ENCODE data around the gene GLTP. TPM values are rescaled to one million over a fixed set of nuclear protein-coding genes. Genes with fewer than 3 reads are reported as not detected.
A peak's percentile ranks its signal among the peaks of the same experiment; 100 is the strongest.

The GLTP gene
- total RNA-seq, 1 experiment from 2014 or later = 24.0 TPM

DNA sequence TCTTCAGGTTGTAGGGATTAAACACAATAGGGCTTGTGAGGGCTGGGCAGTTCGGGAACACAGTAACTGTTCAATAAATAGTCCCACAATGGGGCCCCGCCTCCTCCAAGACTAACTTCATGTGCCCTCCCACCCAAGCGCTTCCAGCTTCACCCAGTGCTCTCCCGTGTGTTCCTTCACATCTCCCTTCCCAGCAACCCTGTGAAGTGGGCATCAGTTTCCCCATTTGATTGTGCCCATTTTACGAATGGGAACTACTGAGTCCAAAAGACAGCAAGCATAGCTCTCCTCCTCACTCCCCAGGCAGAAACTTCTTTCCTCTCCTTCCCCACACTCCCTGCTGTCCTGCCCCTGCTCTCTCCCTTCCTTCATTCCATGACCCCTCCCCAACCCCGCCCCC lies 40.9 kb downstream of the GLTP start:
- Histone ChIP-seq H3K27me3 (no peaks in the 10 kb centered on the region), H3K4me3 (no peak overlapping the region), H3K36me3 (no peaks in the 10 kb centered on the region), H3K9me3 (no peaks in the 10 kb centered on the region)
- no peak for DNase-seq

DNA sequence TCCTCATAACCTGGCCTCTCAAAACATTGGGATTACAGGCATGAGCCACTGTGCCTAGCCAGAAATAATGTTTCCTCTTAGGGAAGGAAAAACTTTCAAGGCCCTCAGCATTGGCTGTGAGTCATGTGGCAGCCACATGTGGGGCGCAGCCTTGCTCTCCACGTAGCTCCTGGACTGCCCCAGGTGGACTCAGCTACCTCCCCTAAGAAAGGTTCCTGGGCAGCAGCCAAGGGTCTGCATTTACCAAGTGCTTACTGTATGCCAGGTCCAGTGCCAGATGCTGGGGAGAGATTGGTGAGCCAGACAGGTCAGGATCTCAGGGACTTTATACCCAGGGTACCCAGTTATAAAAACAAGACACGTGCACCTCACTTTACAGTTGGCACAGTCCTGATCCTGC lies 43.4 kb downstream of the GLTP start:
- H3K36me3 ChIP-seq = no peaks in the 10 kb centered on the region
- no peak overlapping the region for H3K4me3 ChIP-seq
- H3K9me3 ChIP-seq = no peaks in the 10 kb centered on the region
- peak; percentile 58 for DNase-seq
- no peaks in the 10 kb centered on the region for H3K27me3 ChIP-seq

DNA sequence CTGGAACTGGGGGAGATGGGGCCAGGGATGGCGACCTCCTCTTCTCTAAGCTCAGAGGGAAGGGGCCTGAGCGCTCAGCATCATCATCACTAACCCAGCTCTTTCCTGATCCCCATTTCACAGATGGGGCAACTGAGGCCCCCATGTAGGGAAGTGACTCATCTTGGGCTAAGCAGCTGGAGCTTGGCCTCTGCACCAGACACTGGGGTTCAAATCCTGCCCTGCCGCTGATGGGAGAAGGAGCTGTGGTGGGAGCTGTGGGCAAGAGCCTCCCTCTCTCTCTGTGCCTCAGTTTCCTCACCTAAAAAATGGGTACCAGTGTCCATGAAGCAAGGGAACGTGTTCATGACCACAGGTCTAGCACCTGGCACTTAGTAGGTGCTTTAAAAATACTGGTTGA lies 44.5 kb downstream of the GLTP start:
- Histone ChIP-seq H3K27me3 (no peaks in the 10 kb centered on the region), H3K4me3 (no peak overlapping the region), H3K9me3 (no peaks in the 10 kb centered on the region), H3K36me3 (no peaks in the 10 kb centered on the region)
- DNase-seq = no peak

DNA sequence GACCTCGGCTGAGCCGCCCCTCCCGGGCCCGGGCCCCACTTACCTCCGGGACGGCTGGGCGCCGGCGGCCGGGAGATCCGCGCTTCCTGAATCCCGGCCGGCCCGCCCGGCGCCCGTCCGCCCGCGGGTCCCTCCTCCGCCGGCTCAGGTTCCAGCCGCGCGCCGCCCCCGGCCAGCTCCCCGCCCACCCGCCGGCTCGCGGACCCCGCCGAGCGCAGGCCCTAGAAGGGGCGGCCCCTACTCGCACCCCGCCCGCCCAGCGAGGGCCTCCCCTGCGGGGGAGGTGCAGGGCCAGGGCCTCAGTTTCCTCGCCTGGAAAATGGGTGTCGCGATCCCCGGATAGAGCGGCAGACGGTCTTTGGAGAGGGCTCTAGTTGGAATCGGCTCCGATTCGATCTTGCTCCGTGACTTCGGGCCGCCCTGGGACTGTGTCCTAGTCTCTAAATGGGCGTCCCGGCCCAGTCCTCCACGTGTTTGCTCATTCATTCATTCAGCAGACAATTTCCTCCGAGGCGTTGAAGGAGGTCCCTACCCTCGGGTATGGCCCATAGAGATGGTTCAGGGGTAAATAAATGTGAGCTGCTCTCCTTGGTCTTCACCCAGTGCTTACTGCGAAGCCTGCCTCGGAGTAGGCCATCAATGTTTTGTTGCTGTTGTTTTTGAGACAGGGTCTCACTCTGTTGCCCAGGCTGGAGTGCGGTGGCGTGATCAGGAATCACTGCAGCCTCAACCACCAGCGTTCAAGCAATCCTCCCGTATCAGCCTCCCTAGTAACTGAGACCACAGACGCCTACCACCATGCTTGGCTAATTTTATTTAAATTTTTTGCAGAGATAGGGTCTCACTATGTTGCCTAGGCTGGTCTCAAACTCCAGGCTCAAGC lies 46.8 kb downstream of the GLTP start, which contains the start of gene TRPV4:
TRPV4 (minus strand) TSS at position 92 of the 883 bp plus-strand sequence. CDS start 18,602 bp downstream, outside the sequence.
- H3K36me3 ChIP-seq = no peaks in the 10 kb centered on the region
- H3K4me3 ChIP-seq = peak within 1 kb of the TSS; percentile 52
- peak; percentile 41 for DNase-seq
- H3K27me3 ChIP-seq = no peaks in the 10 kb centered on the region
- H3K9me3 ChIP-seq = no peaks in the 10 kb centered on the region

DNA sequence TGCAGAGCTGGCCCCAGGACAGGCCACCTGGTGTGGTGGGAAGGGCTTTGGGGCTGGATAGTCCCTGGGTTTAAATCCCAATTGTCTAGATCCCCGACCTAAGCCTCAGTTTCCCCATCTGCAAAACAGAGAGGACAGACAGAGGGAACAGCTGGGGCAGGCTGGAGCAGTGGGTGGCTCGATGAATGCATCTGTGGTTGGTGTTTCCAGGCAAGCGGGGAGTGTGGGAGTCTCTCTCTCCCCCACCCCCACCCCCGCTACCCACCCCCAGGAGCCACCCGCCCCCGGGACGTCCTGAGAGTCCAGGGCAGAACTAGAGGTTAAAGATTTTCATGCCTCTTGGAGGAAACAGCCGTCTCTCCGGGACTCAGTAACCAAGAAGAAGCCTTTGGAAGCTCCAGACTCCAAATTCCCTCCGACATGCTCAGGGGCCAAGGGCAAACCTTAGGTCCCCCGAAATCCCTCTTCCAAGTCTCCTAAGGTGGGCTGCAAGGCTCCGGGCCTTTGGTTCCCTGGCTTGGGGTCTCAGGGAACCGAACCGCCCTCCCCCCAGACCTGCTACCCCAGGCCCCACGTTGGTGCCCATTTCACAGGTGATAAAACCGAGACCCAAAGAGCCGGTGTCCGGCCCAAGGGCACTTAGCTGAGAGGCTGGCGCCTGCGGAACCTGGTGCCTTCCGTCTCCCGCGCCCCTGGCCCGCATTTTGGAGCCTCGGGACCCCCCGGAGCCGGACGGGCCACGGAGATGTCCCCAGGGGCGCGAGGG lies 47.6 kb downstream of the GLTP start:
- no peaks in the 10 kb centered on the region for H3K9me3 ChIP-seq
- peak overlapping the region; percentile 52 for H3K4me3 ChIP-seq
- DNase-seq = no peak
- H3K27me3 ChIP-seq = no peaks in the 10 kb centered on the region
- H3K36me3 ChIP-seq = no peaks in the 10 kb centered on the region

DNA sequence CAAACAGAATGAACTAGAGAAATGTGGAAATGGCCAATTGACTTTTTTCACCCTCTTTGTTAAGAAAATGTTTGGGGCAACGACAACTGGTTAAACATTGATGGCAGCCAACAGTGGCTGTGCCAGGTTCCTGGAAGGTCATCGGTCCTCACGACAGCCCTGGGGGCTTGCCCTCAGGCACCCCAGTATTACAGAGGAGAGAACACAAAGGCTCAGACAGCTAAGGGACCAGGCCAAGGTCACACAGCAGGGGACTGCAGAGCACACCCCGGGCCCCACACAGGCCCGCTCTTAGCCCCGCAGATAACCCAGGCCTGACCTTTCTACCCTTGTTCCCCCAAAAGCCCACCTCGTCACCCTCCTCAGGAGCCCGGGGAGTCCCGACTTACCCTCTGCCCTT lies 48.4 kb downstream of the GLTP start:
- Histone ChIP-seq H3K36me3 (no peaks in the 10 kb centered on the region), H3K4me3 (no peak overlapping the region), H3K27me3 (no peaks in the 10 kb centered on the region), H3K9me3 (no peaks in the 10 kb centered on the region)
- DNase-seq = no peak

DNA sequence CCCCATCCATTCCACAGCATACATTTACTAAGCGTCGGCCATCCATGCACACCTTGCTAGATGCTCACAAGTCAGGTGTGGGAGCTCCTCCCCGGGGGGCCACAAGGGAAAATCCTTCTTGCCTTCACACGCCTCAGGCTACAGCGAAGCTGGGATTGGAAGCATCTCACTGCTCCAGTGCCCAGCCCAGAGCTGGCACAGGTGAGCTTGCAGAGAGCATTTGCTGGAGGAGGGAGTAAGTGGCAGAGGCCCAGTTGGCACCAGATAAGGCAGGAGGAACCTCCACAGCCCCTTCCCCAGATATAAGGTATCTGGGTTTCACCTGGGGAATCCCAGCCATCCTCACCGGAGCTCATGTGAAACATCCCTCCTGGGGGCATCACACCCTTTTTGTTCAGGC lies 49.0 kb downstream of the GLTP start:
- Histone ChIP-seq H3K36me3 (no peaks in the 10 kb centered on the region), H3K4me3 (no peak overlapping the region), H3K9me3 (no peaks in the 10 kb centered on the region), H3K27me3 (no peaks in the 10 kb centered on the region)
- no peak for DNase-seq

DNA sequence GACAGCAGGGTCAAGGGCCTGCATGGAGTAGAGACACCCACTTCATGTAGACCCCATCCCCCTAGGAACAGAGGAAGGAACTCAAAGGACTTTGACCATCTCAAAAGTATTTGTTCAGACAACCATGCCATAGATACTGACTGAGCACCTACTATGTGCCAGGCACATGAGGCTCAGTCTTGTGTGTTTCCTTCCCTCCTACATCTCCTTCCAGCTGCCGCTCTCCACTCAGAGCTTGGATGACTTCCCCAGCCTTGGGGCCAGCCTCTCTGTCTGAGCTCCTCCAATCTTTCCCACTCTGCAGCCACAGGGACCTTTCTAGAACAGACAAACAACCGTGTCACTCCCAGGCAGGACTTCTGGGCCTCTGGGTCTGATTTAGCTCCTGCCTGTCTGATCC lies 49.6 kb downstream of the GLTP start:
- Histone ChIP-seq H3K4me3 (no peak overlapping the region), H3K36me3 (no peaks in the 10 kb centered on the region), H3K27me3 (no peaks in the 10 kb centered on the region), H3K9me3 (no peaks in the 10 kb centered on the region)
- DNase-seq = no peak

DNA sequence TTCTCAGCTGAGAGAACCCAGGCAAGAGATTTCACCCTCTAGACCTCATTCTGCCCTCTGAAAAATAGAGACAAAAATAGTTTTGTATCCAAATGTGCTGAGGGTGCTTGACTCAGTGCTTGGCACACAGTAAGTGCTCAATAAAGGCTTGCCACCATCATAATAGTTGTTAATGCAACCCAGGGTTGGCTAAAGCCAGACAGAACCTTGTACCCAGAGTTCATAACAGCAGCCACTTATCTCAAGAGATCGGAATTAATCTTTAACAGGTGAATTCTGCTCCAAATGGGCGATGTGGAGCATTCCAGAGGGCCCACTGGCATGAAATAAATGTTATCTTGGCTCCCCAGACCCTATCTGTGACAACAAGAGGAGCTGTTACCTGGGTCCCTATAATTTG lies 50.1 kb downstream of the GLTP start:
- DNase-seq = no peak
- no peak overlapping the region for H3K4me3 ChIP-seq
- H3K27me3 ChIP-seq = no peaks in the 10 kb centered on the region
- H3K36me3 ChIP-seq = no peaks in the 10 kb centered on the region
- H3K9me3 ChIP-seq = no peaks in the 10 kb centered on the region

DNA sequence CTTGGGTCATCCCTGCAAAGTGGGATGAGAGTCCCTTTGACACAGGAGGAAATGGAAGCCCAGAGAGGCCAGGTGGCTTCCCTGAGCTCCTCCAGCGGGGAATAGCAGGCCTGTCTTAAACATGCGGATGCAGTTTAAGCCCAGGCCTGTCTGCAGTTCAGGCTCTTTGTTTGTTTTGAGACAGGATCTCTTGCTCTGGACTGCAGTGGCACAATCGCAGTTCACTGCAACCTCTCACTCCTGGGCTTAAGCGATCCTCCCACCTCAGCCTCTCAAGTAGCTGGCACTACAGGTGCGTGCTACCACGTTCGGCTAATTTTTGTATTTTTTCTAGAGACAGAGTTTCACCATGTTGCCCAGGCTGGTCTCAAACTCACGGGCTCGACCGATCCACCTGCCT lies 50.7 kb downstream of the GLTP start:
- H3K36me3 ChIP-seq = no peaks in the 10 kb centered on the region
- no peak overlapping the region for H3K4me3 ChIP-seq
- no peaks in the 10 kb centered on the region for H3K9me3 ChIP-seq
- no peaks in the 10 kb centered on the region for H3K27me3 ChIP-seq
- no peak for DNase-seq

DNA sequence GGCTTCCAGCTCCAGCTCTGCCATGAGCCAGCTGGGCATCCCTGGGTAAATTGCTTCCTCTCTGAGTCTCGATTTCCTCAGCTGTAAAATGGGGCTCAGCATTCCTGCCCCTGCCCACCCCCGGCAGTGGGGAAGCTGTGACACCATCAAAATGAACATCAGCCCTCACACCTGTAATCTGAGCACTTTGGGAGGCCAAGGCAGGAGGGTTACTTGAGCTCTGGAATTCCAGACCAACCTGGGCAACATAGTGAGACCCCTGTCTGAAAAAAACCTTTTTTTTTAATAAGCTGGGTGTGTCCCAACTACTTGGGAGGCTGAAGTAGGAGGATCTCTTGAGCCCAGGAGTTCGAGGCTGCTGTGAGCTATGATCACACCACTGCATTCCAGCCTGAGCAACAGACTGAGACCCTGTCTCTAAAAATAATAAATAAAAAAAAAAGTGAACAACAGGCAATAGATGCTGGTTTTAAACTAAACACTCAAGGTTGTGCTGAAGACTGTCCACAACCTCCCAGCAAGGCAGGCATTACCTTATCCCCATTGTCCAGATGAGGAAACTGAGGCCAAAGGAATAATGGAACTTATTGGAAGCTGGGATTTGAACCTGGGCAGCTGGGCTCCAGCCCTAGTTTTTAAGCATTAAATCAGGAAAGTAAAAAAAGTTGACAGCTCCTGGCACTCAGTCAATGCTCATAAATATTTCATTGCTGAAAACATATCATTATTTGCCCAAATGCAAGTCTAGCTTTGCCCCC lies 51.4 kb downstream of the GLTP start:
- Histone ChIP-seq H3K27me3 (no peaks in the 10 kb centered on the region), H3K4me3 (no peak overlapping the region), H3K9me3 (no peaks in the 10 kb centered on the region), H3K36me3 (no peaks in the 10 kb centered on the region)
- DNase-seq = no peak

DNA sequence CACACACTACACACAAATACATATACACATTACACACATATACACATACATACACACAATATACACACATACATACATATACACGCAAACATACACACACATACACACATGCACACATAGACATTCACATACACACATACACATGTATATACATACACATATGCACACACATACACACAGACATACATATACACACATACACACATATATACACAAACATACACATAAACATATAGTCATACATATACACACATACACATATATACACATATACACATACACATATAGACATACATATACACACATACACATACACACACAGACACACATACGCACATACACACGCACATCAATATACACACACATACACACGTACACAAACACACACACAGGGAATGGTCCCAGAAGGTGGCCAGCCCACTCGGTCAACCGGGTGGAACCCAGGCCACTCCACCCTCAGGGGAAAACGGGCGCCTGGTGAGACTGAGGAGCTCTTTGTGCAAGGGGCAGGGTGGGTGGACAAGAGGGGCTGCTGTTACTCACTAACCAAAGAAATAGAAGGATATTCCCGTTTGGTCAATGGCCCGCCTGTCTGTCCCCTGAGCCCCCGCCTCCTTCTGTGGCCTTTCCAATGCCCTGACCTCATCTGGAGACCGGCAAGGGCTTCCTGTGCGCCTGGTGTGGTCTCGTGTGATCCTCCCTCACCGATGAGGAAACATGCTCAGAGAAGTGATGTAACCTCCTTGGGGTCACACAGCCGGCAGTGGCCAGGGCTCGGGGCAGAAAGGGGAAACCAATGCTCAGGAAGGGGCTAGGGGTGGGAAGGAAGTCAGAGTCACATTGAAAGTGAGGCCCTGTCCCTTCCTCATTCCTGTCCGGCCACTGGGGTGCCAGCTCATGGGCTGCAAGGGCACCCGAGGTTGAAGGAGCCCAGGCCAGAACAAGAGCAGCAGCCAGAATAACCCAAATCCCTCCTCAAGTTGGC lies 52.5 kb downstream of the GLTP start:
- H3K36me3 ChIP-seq = no peaks in the 10 kb centered on the region
- H3K27me3 ChIP-seq = no peaks in the 10 kb centered on the region
- no peaks in the 10 kb centered on the region for H3K9me3 ChIP-seq
- DNase-seq = no peak
- H3K4me3 ChIP-seq = no peak overlapping the region

DNA sequence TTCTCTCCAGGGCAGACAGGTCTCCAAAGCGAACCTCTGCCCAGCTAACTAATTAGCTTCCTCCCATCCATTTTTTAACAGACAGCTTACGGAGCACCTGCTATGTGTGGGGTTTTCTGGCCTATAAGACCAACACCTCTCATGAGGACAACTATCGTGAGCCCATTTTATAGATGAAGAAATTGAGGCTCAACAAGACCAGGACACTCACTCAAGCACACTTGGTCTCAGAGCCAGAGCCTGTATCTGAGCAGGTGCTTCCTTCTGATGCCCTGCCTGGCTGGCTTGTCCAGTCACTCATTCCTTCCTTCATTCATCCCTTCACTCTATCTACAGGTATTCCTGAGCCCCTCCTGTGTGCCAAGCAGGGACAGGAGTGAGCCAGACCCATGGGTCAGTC lies 53.3 kb downstream of the GLTP start:
- Histone ChIP-seq H3K36me3 (no peaks in the 10 kb centered on the region), H3K4me3 (no peak overlapping the region), H3K27me3 (no peaks in the 10 kb centered on the region), H3K9me3 (no peaks in the 10 kb centered on the region)
- no peak for DNase-seq

DNA sequence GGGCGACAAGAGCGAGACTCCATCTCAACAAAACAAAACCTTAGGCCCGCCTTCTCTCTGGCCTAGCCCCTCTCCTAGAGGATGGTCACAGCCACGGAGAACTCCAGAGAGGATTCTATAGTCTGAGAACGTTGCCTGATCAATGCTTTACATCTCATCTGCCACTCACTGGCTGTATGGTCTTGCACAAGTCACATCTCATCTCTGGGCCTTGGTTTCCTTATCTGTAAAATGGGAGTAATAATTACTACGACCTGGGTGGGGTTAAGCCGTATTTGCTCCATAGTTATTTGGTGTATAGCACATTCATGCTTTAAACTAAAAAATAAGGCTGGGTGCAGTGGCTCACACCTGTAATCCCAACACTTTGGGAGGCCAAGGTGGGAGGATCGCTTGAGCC lies 55.6 kb downstream of the GLTP start:
- H3K36me3 ChIP-seq = no peaks in the 10 kb centered on the region
- no peak overlapping the region for H3K4me3 ChIP-seq
- DNase-seq = no peak
- H3K27me3 ChIP-seq = no peaks in the 10 kb centered on the region
- H3K9me3 ChIP-seq = no peaks in the 10 kb centered on the region

DNA sequence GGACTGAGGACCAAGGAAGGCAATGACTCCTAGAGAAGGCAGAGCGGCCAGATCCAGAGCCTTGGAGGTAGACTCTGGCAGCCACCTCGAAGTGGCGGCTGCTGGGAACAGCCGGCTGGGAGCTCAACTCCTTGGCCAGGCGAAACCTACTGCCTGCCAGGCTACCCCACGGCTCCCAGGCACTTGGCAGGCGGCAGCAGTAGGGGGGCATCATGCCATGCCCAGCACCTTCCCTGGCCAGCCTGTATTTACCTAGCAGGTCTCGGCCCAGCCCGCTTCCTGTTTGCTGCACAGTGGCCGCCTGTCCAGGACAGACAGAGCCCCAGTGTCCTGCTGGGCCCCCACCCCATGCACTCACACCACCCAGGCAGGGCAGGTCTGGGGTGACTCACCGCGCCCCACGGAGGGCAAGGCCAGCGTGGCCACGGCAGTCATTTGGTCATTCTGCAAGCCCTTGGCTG lies 57.4 kb downstream of the GLTP start:
- Histone ChIP-seq H3K27me3 (no peaks in the 10 kb centered on the region), H3K9me3 (no peaks in the 10 kb centered on the region), H3K4me3 (no peak overlapping the region), H3K36me3 (no peaks in the 10 kb centered on the region)
- peak; percentile 88 for DNase-seq

DNA sequence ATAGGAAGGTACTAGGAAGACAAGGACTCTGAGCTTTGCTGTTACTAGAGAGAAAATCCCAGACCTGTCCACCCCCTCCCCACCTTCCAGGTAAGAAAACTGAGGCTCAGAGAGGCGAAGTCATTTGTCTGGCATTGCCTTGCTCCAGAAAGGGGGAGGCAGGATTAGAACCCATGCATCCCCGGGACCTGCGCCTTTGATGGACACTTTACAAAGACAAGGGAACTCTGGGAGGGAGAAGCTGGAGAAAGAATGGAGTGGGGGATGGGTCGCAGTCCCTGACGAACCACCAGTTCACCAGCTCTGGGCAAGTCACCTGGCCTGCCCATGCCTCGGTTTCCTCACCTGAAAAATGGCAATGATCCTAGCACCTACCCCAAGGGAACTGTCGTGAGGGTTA lies 57.9 kb downstream of the GLTP start:
- Histone ChIP-seq H3K4me3 (no peak overlapping the region), H3K27me3 (no peaks in the 10 kb centered on the region), H3K36me3 (no peaks in the 10 kb centered on the region), H3K9me3 (no peaks in the 10 kb centered on the region)
- no peak for DNase-seq

All from MG63 (cell line).